ENCODE measurements around the gene HSD11B2. TPM values are rescaled to one million over a fixed set of nuclear protein-coding genes. Genes with fewer than 3 reads are reported as not detected.

HSD11B2 gene
- total and polyA plus RNA-seq, 2 of the 8 experiments (the other 6 are each of a cell fraction or from before 2014, with no cell fraction given), result 28.7 to 32.9 TPM

GRCh38 chr16:67444259-67445125 lies 13.6 kb downstream of the HSD11B2 start (continued):
- TF ChIP-seq, protein P1, sequence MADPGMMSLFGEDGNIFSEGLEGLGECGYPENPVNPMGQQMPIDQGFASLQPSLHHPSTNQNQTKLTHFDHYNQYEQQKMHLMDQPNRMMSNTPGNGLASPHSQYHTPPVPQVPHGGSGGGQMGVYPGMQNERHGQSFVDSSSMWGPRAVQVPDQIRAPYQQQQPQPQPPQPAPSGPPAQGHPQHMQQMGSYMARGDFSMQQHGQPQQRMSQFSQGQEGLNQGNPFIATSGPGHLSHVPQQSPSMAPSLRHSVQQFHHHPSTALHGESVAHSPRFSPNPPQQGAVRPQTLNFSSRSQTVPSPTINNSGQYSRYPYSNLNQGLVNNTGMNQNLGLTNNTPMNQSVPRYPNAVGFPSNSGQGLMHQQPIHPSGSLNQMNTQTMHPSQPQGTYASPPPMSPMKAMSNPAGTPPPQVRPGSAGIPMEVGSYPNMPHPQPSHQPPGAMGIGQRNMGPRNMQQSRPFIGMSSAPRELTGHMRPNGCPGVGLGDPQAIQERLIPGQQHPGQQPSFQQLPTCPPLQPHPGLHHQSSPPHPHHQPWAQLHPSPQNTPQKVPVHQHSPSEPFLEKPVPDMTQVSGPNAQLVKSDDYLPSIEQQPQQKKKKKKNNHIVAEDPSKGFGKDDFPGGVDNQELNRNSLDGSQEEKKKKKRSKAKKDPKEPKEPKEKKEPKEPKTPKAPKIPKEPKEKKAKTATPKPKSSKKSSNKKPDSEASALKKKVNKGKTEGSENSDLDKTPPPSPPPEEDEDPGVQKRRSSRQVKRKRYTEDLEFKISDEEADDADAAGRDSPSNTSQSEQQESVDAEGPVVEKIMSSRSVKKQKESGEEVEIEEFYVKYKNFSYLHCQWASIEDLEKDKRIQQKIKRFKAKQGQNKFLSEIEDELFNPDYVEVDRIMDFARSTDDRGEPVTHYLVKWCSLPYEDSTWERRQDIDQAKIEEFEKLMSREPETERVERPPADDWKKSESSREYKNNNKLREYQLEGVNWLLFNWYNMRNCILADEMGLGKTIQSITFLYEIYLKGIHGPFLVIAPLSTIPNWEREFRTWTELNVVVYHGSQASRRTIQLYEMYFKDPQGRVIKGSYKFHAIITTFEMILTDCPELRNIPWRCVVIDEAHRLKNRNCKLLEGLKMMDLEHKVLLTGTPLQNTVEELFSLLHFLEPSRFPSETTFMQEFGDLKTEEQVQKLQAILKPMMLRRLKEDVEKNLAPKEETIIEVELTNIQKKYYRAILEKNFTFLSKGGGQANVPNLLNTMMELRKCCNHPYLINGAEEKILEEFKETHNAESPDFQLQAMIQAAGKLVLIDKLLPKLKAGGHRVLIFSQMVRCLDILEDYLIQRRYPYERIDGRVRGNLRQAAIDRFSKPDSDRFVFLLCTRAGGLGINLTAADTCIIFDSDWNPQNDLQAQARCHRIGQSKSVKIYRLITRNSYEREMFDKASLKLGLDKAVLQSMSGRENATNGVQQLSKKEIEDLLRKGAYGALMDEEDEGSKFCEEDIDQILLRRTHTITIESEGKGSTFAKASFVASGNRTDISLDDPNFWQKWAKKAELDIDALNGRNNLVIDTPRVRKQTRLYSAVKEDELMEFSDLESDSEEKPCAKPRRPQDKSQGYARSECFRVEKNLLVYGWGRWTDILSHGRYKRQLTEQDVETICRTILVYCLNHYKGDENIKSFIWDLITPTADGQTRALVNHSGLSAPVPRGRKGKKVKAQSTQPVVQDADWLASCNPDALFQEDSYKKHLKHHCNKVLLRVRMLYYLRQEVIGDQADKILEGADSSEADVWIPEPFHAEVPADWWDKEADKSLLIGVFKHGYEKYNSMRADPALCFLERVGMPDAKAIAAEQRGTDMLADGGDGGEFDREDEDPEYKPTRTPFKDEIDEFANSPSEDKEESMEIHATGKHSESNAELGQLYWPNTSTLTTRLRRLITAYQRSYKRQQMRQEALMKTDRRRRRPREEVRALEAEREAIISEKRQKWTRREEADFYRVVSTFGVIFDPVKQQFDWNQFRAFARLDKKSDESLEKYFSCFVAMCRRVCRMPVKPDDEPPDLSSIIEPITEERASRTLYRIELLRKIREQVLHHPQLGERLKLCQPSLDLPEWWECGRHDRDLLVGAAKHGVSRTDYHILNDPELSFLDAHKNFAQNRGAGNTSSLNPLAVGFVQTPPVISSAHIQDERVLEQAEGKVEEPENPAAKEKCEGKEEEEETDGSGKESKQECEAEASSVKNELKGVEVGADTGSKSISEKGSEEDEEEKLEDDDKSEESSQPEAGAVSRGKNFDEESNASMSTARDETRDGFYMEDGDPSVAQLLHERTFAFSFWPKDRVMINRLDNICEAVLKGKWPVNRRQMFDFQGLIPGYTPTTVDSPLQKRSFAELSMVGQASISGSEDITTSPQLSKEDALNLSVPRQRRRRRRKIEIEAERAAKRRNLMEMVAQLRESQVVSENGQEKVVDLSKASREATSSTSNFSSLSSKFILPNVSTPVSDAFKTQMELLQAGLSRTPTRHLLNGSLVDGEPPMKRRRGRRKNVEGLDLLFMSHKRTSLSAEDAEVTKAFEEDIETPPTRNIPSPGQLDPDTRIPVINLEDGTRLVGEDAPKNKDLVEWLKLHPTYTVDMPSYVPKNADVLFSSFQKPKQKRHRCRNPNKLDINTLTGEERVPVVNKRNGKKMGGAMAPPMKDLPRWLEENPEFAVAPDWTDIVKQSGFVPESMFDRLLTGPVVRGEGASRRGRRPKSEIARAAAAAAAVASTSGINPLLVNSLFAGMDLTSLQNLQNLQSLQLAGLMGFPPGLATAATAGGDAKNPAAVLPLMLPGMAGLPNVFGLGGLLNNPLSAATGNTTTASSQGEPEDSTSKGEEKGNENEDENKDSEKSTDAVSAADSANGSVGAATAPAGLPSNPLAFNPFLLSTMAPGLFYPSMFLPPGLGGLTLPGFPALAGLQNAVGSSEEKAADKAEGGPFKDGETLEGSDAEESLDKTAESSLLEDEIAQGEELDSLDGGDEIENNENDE (IDR thresholded peaks at IDR 0.05; ENCODE audit: insufficient replicate concordance, low read length), result no peak
